ENCODE results near the gene CDCA8.
"Not testable (repeated sequence)": the region's sequence is repeated elsewhere in the genome, so short reads cannot be mapped to it uniquely, and the experiment has no call there.

Gene CDCA8

DNA sequence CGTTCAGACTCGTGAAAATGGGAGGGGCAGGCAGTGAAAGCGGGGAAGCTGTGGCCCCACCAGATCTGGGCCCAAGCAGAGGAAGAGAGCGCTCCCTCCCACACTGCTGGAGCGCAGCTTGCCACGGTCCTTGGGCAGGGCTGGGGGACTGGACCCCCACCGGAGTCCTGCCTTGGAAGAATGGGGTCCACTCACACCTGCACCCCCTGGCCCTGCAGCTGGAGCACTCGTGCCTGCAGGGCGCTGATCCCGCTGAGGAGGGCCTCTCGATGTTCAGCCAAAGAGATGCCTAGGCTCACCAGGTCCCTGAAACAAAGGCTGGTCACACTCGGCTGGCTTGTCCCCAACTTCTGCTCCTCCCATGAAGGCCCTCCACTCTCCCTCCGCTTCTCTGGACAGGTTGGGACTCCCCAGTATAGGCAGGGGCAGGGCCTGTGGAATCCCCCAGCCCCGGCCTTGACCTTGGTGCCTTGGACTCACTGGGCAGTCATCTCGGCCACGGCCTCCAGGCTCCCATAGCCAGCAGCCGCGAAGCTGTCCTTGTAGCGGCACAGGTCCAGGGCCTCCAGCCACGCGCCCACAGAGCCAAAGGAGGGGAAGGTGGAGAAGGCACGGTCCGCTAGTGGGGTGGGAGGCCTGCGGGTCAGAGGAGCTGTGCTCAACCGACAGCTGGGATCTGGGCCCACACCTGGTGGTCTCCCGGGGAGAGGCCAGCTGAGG, 26.0 kb downstream of the CDCA8 start:
- FAIRE-seq, result no peak

DNA sequence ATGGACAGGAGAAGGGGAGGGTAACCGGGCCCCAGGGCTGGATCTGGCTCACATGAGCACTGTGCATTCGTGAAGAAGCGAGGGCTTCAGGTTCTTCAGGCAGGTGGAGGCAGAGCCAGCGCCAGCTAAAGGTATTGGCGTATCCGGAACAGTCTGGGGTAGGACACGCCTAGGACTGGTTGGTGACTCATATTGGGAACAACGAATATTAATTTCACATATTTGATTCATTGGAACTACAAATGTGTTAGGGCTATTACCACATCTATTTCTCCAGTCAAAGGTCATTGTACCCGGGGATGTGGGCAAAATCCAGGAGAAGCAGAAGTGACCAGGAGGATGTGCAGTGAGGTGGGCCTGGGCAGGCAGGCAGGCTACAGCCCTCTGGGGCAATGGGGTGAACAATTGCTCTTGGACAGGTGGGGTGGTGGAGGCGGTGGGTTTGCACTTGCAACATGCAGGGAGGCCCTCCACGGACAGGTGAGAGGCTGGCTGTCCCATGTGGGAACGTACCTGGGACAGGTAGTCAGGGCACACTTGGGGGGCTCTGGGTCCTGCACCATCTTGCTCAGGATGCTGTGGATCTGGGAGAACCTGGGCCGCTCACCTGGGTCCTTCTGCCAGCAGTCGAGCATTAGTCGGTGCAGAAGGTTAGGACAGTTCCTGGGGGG, 26.7 kb downstream of the CDCA8 start:
- no peak for FAIRE-seq

DNA sequence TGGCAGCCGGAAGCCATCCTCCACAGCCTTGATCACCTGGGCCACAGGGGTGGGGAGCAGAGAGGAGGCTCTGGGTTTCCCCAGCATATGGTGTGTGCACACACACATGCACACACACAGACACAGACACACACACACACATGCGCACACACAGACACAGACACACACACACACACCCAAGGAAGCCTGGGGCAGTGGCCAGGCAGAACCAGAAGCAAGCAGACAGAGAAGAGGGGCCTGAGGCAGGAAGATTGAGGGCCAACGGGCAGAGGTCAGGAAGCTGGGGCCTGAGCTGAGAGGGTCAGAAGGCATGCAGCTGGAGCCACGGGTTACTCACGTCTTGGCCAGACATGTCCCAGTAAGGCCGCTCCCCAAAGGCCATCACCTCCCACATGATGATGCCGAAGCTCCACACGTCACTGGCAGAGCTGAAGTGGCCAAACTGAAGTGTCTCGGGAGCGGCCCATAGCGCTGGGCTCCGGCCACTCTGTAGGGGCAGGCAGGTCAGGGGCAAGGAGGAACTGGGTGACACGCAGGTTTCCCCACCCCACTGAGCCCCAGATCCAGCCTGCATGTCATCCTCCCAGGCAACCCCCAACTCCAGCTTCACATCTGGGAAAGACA, 27.4 kb downstream of the CDCA8 start:
- no peak for FAIRE-seq

DNA sequence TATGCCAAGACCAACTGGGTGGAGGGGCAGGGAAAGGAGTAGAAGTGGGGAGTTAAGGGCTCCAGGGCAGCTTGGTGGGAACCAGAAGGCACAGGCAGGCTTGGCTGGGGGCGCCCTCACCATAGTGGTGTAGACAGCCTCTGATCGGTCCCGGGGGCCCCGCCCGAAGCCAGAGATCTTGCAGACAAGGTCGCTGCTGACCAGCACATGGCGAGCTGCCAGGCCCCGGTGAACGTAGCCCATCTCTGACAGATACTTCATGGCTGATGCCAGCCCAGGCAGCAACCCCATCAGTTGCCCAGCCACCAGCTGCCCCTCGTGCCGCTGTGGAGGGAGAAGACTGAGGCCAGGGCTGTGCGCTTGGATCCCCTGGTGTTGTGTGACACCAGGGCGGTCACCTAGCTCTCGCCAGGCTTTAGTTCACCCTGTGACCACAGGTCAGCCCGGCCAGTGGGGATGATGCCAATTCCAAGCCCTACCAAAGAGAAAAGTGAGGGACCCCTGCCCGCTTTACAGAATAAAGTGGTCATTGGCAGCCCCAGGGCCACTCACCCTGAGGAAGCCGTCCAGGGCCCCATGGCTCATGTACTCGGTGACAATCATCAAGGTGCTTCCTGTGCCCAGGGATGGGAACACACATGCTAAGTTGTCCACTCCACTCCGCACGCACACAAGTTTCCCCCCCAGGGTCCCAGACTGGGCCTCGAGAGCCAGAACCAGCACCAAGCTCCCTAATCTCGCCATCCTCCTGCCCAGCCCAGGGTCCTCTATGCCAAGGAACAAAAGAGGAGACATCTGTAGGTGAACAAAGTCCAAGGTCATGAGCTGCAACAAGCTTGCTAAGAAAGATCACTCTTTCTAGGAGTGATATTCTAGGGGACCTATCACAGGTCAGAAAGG, 28.2 kb downstream of the CDCA8 start:
- no peak for FAIRE-seq

DNA sequence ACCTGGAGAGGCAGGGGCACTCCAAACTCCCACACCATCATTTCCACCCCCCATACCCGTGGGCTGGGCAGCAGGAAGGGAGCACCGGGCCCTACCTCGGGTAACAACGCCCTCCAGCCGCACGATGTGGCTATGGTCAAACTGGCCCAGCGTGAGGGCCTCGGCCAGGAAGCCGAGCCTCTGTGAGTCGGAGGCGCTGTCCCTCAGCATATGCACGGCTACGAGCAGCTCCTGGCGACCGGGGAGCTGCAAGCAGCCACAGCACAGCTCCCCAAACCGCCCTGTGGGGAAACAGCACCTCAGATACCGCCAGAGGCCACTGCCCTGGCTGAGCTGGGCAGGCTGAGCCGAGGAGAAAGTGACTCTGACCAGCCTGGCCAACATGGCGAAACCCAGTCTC, 29.2 kb downstream of the CDCA8 start:
- FAIRE-seq, result no peak

DNA sequence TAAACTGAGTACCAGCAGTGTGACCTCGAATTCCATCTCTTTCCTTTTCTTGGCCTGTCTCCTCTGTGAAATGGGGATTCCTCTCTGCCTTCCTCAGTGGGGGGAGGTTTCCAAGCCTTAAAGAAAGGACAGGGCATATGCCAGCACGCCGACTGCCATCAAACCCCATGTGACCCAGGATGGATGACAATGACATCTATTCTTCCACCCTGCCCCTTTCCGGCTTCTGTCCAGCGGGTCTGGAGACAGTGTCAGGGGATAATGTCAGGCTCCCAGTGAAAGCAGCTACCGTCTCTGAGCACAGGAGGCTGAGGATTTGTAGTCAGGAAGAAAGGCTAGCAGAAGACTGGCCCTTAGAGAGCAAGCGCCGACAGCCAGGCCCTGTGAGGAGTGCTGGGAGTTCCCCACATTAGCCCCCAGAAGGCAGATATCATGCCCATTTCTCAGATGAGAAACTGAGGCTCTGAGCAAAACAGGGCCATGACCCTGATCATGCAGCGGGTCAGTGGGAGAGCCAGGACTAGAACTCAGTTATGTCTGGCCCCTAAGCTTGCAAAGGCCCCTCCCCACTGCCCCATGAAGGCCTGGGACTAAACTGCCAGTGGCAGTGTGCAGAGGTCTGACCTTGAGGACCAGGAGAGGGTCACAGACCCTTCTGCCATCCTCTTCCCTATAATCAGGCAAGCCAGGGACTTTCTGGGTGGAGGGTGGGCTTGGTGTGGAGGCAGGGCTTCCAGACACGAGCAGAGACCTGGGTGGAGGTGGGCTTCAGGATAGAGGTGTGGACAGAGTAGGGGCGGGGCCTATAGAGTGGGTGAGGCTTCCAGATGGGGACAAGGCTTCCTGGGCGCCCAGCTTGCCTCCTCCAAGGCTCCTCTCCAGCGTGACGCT, 30.1 kb downstream of the CDCA8 start:
- FAIRE-seq, result no peak

DNA sequence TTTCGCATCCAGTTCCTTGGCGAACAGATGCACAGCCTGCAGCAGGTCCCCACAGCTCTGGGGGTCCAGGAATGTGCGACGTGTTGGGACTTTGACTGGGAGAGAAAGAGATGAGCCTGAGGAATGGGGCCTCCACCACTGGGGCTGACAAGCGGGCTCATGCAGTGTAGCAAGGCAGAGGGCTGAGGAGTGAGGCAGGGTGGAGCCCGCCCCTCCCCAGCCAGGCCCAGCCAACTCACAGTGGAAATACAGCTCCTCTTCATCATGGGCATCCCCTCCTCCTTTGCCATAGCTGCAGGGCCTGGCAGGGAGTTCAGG, 30.7 kb downstream of the CDCA8 start:
- no peak for FAIRE-seq

DNA sequence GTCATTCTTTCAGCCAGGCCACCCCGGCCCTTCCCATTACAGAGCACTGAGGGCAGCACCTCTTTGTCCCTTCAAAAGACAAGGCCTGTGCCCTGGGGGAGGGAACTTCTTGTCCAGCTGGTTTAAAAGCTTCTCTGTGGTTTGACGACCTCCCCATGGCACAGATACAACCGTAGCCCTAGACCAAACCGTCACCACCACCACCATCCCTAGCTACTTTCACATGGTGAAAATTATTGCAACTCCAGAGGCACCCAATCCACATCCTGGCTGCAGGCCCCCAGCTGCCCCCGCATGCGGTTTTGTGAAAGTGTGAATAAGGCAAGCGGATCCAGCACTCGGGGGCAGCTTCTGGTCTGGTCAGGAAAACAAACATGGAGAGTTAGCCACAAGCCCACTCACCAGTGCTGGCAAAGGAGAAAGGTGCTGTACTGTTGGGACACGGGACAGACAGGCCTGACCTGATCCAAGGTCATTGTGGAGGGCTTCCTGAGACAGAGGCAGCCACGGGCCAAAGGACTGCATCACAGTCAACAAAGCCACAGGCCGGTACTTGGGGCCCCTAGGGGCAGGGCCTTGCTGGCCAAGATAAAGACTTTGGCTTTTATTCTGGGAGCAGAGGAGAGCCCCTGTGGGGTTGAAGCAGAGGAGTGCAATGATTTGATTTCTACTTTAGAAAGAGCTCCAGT, 31.2 kb downstream of the CDCA8 start:
- no peak for FAIRE-seq

DNA sequence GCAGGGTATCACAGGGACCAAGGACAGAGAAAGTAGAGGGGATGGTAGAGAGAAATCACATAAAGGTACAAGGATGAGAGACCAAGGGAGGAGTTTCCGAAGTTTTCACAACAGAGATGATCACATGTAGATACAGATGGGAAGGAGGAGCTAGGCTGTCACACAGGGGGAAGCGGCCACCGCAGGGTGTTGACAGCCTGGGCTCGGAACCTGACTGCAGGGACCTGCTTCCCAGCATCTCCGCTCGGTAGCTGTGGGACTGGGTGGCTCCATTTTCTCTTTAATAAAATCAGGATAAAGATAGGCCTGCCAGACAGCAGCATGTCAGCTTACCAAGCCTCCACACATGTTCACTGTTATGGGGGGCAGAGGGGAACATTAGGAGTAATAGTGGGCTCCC, 32.3 kb downstream of the CDCA8 start:
- FAIRE-seq, result no peak

DNA sequence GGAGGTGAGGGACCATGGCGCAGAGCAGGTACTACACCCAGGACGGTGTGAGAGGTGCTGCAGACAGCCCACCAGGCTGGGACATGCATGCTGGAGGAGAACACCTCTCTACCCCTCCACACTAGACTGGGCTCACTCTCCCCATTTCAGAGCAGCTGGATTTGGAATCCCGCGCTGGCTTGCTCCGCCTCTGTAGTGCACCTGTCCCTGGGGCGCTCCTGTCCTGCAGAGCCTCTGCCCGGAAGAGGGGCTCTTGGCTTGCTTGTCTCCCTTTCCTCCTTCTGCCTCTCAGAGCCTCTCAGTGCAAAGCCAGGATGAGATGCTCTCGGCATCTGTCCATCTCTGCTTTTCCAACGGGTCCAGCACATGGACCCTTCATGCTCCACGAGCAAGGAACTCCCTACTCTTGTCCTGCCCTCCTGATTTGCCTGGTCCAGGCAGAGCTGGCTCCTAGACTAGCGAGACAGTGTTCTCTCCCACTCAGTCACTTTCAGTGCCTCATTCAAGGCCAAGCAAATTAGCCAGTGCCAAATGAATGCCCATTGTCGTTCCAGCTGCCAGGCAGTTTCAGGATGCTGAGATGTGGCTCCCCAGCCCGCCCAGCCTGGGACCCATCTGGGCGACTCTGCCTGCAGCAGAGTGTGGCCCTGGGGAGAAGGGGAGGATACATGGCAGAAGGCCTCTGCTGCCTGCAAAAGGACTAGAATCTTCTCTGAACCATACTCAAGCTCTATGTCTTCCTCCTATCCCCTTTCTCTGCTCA, 33.7 kb downstream of the CDCA8 start:
- no peak for FAIRE-seq

DNA sequence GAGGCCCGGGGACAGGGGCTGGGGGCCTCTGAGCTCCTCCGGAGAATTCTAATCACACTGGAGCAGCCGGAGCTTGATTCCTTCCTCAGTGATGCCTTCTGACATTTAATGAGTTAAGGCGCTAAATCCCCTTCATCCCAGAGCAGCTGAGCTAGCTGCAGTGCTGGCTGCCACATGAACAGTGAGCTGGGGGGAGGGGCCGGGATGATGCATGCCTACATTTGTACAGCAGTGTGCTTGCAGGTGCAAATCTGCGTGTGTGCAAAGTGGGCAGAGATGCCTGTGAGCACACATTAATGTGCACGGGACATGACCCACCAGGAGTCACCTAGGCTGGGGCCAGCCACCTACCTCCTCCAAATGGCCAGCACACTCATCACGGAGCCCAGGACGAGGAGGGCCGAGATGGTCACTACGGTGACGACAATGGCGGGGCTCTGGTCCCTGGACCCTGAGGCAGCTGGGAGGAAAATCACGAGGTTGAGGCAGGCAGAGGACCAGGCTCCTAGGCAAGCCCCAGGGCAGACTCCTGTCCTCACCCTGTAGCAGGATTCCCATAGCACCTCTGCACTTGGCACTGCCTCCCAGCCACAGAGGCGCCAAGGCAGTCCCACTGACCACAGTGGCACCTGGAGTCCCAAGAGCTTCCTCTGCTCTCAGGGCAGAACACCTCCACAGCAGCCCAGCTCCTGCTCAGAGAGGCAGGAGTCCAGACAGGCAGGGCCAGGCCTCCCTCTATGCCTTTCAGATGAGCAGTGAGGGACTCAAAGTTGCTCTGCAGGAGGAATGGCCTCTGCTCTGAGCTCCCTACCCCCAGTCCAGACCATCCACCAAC, 34.7 kb downstream of the CDCA8 start:
- no peak for FAIRE-seq

DNA sequence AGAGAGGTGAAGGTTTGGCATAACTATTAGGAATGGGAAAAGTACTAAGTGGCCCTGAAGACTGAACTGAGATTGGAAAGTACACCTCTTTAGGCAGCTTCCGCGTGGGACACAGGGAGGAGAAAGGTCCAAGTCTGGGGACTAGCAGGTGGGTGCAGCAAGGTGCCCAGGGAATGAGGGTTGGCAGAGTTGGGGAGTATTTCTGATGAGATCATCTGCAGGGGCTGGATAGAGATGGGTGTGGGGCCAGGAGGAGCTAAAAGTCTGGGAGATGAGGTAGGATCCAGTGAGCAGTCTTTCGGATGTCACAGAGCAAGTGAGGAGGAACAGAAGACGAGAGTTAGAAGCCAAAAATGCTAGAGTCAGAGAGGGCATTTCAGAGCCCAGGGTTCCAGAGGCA, 36.1 kb downstream of the CDCA8 start:
- no peak for FAIRE-seq

DNA sequence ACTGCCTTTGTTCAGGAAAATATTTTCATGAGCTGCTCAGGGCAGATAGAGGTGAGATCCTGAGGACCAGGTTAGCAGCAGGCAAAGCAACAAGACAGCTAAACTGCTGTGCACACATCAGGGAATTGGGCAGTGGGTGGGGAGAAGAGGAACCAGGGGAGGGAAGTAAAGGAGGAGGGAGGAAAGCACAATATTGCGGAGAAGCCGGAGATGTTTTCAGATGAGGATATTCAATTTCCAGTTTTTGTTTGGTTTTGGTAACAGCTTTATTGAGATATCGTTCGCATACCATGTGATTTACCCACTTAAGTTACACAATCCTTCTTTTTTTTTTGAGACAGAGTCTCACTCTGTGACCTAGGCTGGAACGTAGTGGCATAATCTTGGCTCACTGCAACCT, 38.1 kb downstream of the CDCA8 start:
- FAIRE-seq, result no peak

DNA sequence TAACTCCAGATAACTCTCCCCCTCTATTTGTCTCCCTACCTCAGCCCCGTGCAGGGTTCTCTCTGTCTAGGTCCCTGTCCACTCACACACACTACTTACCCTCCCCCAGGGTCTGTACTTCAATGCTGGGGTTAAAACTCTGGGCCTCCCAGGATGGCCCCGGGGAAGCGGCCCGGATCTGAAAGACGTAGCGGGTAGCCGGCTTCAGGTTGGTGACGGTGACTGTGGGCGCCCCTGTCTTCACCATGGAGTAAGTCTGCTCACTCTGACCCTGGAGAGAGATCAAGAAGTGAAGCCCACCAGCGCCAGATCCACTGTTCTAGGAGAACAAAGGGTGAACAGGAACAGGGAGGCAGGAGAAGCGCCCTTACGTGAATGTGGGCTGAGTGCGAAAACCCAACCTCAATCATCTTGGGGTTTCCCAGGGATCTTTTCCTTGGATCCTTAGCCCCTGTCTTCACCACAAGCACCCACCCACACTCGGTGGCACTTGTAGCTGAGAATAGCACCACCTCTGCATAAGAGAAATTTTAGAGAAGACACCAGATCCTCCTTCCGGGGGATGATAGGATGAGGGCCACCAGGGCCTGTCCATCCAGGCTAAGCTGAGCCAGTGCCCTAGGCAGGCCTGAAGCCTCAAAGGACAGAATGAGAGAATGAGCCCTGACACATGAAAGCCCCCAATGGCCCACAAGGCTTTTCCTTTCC, 39.1 kb downstream of the CDCA8 start:
- FAIRE-seq, result no peak

DNA sequence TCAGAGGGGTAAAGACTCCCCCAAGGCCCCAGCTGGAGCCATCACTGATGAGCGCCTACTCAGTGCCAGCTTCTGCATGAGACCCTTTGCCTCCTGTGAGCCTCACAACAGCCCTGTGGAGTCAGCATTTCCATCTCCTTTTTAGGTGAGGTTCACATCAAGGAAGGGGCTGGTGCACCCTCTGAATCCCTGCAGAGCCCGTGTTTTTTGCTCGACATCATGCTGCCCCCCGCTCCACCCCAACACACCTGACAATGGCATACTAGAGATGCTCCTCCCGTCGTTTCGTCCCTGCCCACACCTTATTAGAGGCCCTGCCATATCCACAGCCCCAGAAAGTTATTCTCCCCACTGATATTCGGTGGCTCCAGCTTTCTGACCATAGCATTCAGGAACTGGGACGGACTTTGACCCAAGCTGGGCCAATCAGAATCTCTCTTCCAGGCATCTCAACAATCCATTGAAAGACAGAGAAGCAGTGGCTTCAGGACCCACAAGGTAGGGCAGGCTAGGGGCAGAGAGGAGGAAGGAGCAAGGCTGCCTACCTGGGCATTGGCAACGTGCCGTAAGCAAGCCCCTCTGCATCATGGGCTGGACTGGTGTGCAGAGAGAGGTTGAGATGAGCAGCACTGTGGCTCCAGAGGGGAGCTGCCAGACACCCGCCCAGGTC, 39.9 kb downstream of the CDCA8 start:
- FAIRE-seq, result no peak

DNA sequence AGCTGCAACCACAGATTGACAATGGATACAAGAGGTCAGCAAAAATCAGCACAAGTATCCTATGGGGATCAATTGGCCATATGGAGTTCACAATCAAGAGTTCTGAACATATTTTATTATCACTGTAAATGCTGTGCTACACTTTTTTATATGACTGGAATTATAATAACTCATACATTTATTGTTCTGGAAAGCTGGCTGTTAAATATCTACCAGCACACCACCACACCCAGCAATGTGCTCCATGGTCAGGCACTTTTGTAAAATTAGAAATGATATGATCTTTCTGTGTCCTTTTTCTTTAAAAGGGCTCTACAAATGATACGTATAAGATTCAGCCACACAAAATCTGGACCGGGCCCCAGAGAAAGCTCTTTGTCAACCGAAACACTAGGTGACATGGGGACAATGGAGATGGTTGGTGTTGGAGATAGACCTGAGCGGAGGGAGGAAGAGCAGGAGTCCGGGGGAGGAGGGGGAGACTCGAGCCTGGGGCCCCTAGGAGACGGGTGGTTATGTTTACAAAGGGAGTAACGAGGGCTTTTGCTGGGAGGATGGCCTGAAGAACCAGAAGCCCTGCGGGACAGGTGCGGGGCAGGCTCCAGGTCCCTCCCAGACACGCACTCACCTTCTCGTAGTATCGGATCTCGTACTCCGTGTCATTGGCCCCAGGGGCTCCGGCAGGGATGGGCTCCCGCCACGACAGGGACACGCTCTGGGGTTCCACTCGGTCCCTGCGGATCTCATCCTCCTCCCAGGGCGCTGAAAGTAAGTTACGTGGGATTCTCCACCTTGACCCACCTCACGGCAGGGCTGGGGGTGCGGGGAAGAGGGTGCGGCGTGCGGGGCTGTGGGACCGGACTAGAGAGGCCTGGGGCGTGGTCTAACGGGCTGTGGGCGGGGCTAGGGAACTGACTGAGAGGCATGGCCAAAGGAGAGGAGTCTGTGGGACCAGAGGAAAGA, 42.6 kb downstream of the CDCA8 start:
- FAIRE-seq, result no peak

DNA sequence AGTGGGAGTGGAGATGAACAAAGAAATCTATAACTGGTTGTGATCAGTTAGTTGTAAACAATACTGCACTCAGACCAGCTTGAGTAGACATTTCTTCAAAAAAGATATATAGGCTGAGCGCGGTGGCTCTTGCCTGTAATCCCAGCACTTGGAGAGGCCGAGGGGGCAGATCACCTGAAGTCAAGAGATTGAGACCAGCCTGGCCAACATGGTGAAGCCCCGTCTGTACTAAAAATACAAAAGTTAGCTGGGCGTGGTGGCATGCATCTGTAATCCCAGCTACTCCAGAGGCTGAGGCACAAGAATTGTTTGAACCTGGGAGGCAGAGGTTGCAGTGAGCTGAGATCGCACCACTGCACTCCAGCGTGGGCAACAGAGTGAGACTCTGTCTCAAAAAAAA, 45.7 kb downstream of the CDCA8 start:
- not testable (repeated sequence) for FAIRE-seq

Measured in colon (tissue), 2 donors.